Fibroblast of mammary gland (primary cell): ENCODE data around the gene PTX3.

ENCODE experiments used
- DNase-seq: peaks from one replicate; pipeline ENCODE4 v3.0.0-alpha.2; 2010; ENCODE audit warnings: low read depth
- H3K4me3 ChIP-seq: 2 replicates; pipeline ENCODE4 v1.5.1; 2011; ENCODE audit warnings: low read depth, mild to moderate bottlenecking, low read length, moderate library complexity; ENCODE audit not compliant: control insufficient read depth
- TF ChIP-seq, protein P1 (sequence below): conservative IDR thresholded peaks from 2 replicates; pipeline ENCODE4 v1.5.1; 2011; ENCODE audit warnings: low read depth, low read length, inconsistent platforms; ENCODE audit not compliant: control insufficient read depth, insufficient read depth

The PTX3 gene

DNA sequence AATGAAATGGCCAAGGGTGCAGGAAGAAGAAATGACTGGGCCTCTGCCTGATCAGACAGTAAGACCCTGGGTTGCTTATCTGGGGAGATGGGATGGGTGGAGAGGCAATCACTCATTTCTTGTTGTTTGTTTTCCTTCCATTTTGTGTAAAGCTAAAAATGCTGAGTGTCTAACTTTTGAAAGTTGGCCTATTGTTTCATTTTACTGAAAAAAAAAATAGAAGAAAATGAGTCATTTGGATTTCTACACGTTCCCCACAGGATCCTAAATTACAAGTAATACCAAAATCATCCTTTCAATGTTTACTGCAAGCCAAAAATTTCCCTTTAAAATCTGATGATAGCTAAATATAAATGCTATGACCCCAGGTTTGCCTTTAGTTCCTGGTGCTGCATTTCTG is 30.6 kb downstream of the PTX3 start:
- peak; percentile 64 for DNase-seq
- TF ChIP-seq, protein P1, sequence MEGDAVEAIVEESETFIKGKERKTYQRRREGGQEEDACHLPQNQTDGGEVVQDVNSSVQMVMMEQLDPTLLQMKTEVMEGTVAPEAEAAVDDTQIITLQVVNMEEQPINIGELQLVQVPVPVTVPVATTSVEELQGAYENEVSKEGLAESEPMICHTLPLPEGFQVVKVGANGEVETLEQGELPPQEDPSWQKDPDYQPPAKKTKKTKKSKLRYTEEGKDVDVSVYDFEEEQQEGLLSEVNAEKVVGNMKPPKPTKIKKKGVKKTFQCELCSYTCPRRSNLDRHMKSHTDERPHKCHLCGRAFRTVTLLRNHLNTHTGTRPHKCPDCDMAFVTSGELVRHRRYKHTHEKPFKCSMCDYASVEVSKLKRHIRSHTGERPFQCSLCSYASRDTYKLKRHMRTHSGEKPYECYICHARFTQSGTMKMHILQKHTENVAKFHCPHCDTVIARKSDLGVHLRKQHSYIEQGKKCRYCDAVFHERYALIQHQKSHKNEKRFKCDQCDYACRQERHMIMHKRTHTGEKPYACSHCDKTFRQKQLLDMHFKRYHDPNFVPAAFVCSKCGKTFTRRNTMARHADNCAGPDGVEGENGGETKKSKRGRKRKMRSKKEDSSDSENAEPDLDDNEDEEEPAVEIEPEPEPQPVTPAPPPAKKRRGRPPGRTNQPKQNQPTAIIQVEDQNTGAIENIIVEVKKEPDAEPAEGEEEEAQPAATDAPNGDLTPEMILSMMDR, result no peak
- H3K4me3 ChIP-seq, result no peak overlapping the region

DNA sequence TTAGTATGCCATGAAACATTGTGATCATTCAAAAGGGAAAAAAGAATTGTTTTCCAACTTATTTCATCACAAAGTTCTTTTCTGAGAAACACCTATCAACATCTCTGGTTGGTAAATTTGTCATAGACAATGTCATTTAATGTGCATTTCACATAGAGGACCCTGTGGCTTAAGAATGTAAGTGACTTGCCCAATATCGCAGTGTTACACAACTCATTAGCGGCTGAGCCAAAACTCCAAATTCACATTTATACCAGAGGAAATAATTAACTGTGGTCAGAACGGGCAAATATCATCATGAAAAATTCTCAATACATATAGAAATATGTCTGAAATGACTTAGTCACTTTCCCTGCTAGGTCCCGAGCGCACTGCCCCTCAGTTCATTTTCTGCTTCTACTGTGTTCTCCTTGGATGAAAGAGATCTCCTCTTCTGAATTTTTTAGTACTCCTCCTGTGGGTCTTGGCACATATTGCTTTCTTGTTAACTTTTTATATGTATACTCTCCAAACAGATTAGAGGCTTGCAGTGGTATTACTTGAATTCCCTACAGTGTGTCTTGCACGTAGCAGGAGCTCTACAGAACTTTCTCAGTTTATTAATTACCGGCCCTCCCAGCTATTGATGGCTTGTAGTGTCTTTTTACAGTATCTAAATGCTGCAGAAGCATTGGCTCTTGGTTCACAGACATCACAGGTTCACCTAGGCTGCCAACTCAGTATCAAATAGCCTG is 33.1 kb downstream of the PTX3 start:
- TF ChIP-seq, protein P1, result no peak
- DNase-seq, result no peak
- no peak overlapping the region for H3K4me3 ChIP-seq

DNA sequence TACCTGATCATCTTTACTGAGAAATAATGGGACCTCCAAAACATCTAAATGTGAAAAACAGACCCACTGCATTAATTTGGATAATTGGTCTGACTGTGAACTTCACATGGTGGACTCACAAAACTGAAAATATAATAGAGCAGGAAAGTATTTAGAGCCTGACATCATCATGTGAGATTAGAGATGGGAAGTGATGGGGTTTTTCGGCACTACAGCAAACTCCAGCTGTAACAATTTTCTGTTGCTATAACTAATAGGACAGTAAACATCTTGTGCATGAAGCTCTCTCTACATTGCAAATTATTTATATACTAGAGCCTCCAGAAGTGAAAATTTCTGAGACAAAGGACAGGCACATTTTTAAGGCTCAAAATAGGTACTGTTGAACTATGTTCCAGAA is 34.4 kb downstream of the PTX3 start:
- TF ChIP-seq, protein P1, result no peak
- DNase-seq, result no peak
- no peak overlapping the region for H3K4me3 ChIP-seq

- H3K4me3 ChIP-seq, result no peak overlapping the region
Observed at GRCh38 chr3:157472648-157473047, 36.0 kb downstream of the PTX3 start.

GRCh38 chr3:157475921-157476414 is 39.3 kb downstream of the PTX3 start:
- DNase-seq, result peak; percentile 86
- H3K4me3 ChIP-seq, result no peak overlapping the region
- TF ChIP-seq, protein P1, result no peak

More at GRCh38 chr3:157472648-157473047, 36.0 kb downstream of the PTX3 start:
- TF ChIP-seq, protein P1, result no peak
- DNase-seq, result no peak

DNA sequence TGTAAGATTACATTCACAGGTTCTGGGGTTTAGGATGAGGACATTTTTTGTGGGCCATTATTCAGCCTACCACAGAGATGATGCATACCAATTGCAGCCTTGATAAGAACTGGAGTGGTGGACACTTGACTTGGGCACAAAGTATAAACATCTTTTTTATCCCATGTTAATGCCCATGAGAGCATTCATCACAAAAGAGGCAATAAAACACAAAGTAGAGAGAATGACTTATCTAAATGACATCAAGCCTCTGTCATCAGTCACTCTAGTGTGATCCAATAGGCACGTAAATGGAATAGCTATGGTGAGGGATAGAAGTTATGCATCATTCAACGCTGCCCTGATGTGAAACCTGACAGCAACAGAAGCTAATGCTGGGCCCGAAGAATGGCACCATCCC is 40.8 kb downstream of the PTX3 start:
- H3K4me3 ChIP-seq, result no peak overlapping the region
- DNase-seq, result peak; percentile 76
- TF ChIP-seq, protein P1, result no peak
